Aorta (tissue), 5 donors: ENCODE measurements around the gene OSBPL2. TPM values are rescaled to one million over a fixed set of nuclear protein-coding genes. Genes with fewer than 3 reads are reported as not detected.

Experiments used
- ATAC-seq: fragments of 200-7000 bp; cut with Tn5 transposase; one replicate; pipeline ENCODE4 v1.9.1; 2022; ENCODE audit warnings: moderate library complexity; ENCODE audit not compliant: low FRiP score
- DNase-seq, 2 donors: peaks; one replicate each; pipeline ENCODE4 v3.0.0-alpha.2; 2020
- H3K27ac ChIP-seq, 2 donors: one replicate each; pipeline ENCODE4 v1.5.1; 2013; ENCODE audit warnings: low read length in 2 of 2, mild to moderate bottlenecking in 2 of 2, moderate library complexity in 2 of 2, control low read depth in 1 of 2, inconsistent platforms in 1 of 2, low read depth in 1 of 2
- H3K27me3 ChIP-seq, 2 donors: one replicate each; pipeline ENCODE4 v1.6.1; 2013; ENCODE audit warnings: control low read depth in 1 of 2, low read length in 1 of 2, mild to moderate bottlenecking in 1 of 2, moderate library complexity in 1 of 2; ENCODE audit not compliant: insufficient read depth in 2 of 2, control insufficient read depth in 1 of 2
- H3K36me3 ChIP-seq, 2 donors: one replicate each; pipeline ENCODE4 v1.6.1; 2013; ENCODE audit warnings: control low read depth in 1 of 2, low read length in 1 of 2, mild to moderate bottlenecking in 1 of 2; ENCODE audit not compliant: insufficient read depth in 2 of 2, control insufficient read depth in 1 of 2
- H3K4me1 ChIP-seq, 2 donors: one replicate each; pipeline ENCODE4 v1.6.1; 2013; ENCODE audit warnings: low read length in 2 of 2, control low read depth in 1 of 2, mild to moderate bottlenecking in 1 of 2, moderate library complexity in 1 of 2; ENCODE audit not compliant: insufficient read depth in 2 of 2, control insufficient read depth in 1 of 2
- H3K4me3 ChIP-seq, 2 donors: one replicate each; pipeline ENCODE4 v1.5.1; 2013; ENCODE audit warnings: low read length in 2 of 2, control low read depth in 1 of 2, mild to moderate bottlenecking in 1 of 2
- H3K9me3 ChIP-seq: one replicate; pipeline ENCODE4 v1.6.1; 2013; ENCODE audit warnings: mild to moderate bottlenecking, low read length; ENCODE audit not compliant: control insufficient read depth
- WGBS, 2 donors: extraction: QIAGEN DNeasy Blood & Tissue Kit; methylation state at CpG; one replicate each; pipeline ENCODE4 v1.1.7; 2013; 5-methylcytosine and 5-hydroxymethylcytosine counted together
- intact Hi-C, 2 donors: fragments of 100-400 bp; cut with DNase I; formaldehyde crosslinking; loops; one replicate each; pipeline versions ENCODE4 v1.14.2 to v1.15.0; 2022
- polyA plus RNA-seq, 2 donors: library from polyadenylated mRNA; stranded (reverse); fragments of 200-250 nt; gene quantifications; one replicate each; pipeline ENCODE4 v1.2.3, GENCODE V29; 2013
- total RNA-seq, 2 donors: library from RNA; stranded (reverse); fragmentation: NEBNext Ultra II Directional; extraction: Animal tissue kit (Norgen Biotek cat#: 25700); gene quantifications; one replicate each; pipeline ENCODE4 v1.2.1, GENCODE V29; 2021
- donor health status: healthy with polysubstance abuse.
- donor health status: Bipolar disorder and iron deficiency.
- donor health status: DM: no; HTN: no; CAD: no.
- donor health status: DM: no; HTN: no; CAD: no.
- donor health status: DM: yes; HTN: yes; CAD: no.

OSBPL2 gene
- total and polyA plus RNA-seq, 4 donors: 16.2 to 71.3 (median 42.9) TPM

- Histone ChIP-seq H3K9me3 (peaks cover 2% of the 10 kb centered on the region), H3K4me3 (no peak overlapping the region), H3K4me1 (no peaks in the 10 kb centered on the region), H3K27me3 (no peaks in the 10 kb centered on the region), H3K27ac (no peak overlapping the region), H3K36me3 (no peaks in the 10 kb centered on the region)
- DNase-seq: no peak
- intact Hi-C loops: no loop called here
- WGBS, 2 donors: 72 to 83% methylated on average over 4 of the region's 4 CpGs
- no peak for ATAC-seq
Measured at GRCh38 chr20:62229667-62230066, 8.7 kb upstream of the OSBPL2 start.

- WGBS, 2 donors: 94 to 100% methylated on average over 2 of the region's 2 CpGs
- no peak for ATAC-seq
Measured at GRCh38 chr20:62230276-62230675, 8.0 kb upstream of the OSBPL2 start.

DNA sequence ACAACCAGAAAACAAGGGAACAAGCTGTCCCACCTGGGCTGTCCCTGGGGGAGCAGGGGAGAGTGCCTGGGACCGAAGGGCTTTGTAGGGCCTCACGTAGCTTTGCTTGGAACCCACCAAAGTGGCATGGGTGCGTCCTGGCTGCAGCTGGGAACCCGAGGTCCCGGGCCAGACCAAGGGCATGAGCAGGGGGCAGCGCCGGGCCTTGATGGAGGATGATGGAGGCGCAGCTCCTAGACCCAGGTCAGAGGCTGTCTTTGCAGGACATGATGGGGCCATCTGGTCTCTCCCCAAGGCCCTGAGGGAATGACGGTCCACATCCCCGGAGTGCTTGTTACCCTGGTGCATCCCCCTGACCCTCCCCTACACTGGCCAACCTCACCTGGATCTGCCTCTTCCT, 7.6 kb upstream of the OSBPL2 start:
- no peak for ATAC-seq
- Histone ChIP-seq H3K36me3 (no peaks in the 10 kb centered on the region), H3K27ac (no peak overlapping the region), H3K4me1 (no peaks in the 10 kb centered on the region), H3K9me3 (peaks cover 2% of the 10 kb centered on the region), H3K27me3 (no peaks in the 10 kb centered on the region), H3K4me3 (no peak overlapping the region)
- no peak for DNase-seq
- intact Hi-C loops: no loop called here
- WGBS, 2 donors: 91 to 92% methylated on average over 10 of the region's 10 CpGs

More at GRCh38 chr20:62230276-62230675, 8.0 kb upstream of the OSBPL2 start:
- Histone ChIP-seq H3K27me3 (no peaks in the 10 kb centered on the region), H3K4me1 (no peaks in the 10 kb centered on the region), H3K4me3 (no peak overlapping the region), H3K36me3 (no peaks in the 10 kb centered on the region), H3K27ac (no peak overlapping the region), H3K9me3 (peaks cover 2% of the 10 kb centered on the region)
- intact Hi-C loops: no loop called here
- no peak for DNase-seq

DNA sequence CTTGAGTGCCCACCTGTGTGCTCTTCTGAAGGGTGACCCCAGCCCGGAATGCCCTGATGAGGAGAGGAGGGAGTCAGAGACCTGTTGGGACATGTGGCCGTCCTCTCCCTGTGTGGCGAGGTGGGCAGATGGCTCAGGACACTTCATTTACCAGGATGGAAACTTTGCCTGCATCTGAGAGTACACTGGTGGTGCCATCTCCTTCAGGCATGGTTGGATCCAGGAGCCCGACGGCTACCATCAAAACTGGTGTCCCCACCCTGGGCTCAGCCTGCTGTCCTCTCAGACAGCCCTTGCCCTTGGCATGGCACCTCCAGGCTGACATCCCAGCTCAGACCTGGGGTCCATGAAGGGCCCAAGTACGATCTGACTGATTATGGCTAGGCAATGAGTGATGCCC, 7.0 kb upstream of the OSBPL2 start:
- Histone ChIP-seq H3K4me3 (no peak overlapping the region), H3K36me3 (no peaks in the 10 kb centered on the region), H3K27me3 (no peaks in the 10 kb centered on the region), H3K4me1 (no peaks in the 10 kb centered on the region), H3K27ac (no peak overlapping the region), H3K9me3 (peaks cover 2% of the 10 kb centered on the region)
- 88 to 93% methylated on average over 6 of the region's 6 CpGs for WGBS, 2 donors
- intact Hi-C loops: no loop called here
- DNase-seq (no peak), ATAC-seq (no peak)

DNA sequence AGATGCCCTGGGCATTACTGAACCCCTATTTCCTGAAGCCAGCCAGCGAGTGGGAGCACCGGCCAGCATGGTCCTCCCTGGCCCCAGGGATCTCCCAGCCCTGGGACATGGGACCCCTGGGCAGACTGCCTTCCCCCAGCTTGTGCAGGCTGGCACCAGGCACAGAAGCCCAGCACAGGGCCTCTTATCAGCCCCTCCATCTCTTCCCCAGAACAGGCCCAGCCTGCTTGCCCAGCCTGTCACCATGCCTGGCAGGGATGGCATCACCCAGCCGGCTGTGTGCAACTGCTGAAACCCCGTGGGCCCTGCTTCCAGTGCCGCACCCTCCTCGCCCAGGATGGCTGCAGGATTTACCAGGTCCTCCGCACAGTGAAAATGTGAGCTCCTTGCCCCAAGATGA, 6.1 kb upstream of the OSBPL2 start:
- Histone ChIP-seq H3K27ac (no peak overlapping the region), H3K4me1 (no peaks in the 10 kb centered on the region), H3K27me3 (no peaks in the 10 kb centered on the region), H3K4me3 (no peak overlapping the region), H3K9me3 (peaks cover 2% of the 10 kb centered on the region), H3K36me3 (no peaks in the 10 kb centered on the region)
- intact Hi-C loops: no loop called here
- WGBS, 2 donors: 79 to 84% methylated on average over 7 of the region's 7 CpGs
- DNase-seq (no peak), ATAC-seq (no peak)

DNA sequence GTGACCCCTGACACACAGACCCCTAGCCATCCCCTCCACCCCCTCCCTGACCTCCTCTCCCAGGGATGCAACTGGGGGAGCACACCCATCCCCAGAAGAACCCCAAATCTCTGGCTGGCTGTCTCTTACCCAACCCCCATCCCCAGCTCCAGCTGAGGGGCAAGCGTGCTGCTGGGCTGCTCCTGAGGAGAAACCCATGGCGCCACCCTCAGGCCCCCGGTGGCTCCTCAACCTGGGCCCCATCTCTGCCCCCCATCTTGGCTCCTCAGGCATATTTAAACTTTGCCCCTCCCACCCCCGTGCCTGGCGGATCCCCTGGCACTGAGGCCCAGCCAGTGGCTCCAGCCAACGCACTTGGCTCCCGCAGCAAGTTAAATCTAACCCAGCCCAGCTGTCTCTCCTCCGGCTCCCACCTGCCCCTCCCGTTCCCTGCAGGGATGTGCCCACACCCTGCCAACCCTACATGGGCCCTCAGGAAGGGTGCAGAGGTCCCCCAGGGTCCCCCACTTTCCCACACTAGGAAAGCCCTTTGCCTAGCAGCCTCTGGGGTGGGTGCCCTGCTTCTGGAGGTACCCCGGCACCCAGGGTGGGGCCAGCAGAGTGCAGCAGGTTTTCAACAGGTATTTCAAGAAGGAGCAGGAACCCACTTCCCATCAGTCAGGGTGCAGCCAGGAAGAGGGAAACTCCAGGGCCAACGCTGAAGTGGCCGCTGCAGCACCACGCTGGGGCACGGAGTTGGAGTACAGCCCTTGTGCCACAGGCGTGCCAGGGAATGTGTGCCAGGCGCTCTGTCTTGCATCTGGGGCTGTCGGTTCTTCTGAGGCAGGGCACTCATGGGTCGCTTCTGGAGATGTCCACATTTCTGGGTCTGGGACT, 5.3 kb upstream of the OSBPL2 start:
- H3K4me3 ChIP-seq: no peak overlapping the region
- H3K27ac ChIP-seq: no peak overlapping the region
- H3K36me3 ChIP-seq: no peaks in the 10 kb centered on the region
- ATAC-seq (no peak), DNase-seq (no peak)
- intact Hi-C loops: no loop called here
- H3K27me3 ChIP-seq: no peaks in the 10 kb centered on the region
- peaks cover 2% of the 10 kb centered on the region for H3K9me3 ChIP-seq
- H3K4me1 ChIP-seq: no peaks in the 10 kb centered on the region
- WGBS, 2 donors: 21 to 32% methylated on average over 18 of the region's 18 CpGs

- WGBS, 2 donors: 84 to 85% methylated on average over 4 of the region's 4 CpGs
- H3K27ac ChIP-seq: no peak overlapping the region
Measured at GRCh38 chr20:62233684-62234083, 4.6 kb upstream of the OSBPL2 start.

DNA sequence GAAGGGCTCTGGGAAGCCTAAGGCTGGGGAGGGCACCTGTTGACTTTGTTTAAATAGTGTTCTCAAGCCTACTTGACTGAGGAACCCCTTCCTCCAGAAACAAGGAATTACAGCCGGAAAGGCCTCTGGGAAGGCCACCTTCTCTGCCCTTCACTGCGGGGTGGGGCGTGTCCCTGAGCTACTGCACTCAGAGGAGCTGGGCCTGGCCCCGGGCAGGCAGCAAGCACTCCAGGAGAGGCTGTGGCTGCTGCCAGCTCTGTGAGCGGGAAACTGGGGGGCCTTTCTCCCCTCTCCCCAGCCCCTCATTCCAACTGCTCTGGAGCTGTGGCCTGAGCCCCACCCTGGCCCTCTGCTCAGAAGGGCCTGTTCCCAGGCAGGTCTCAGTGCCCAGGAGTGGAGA, 4.0 kb upstream of the OSBPL2 start:
- Histone ChIP-seq H3K4me3 (no peak overlapping the region), H3K36me3 (no peaks in the 10 kb centered on the region), H3K4me1 (no peaks in the 10 kb centered on the region), H3K27ac (no peak overlapping the region), H3K27me3 (no peaks in the 10 kb centered on the region), H3K9me3 (peaks cover 2% of the 10 kb centered on the region)
- DNase-seq: no peak
- intact Hi-C loops: no loop called here
- ATAC-seq: no peak
- WGBS, 2 donors: 74 to 79% methylated on average over 5 of the region's 5 CpGs

More at GRCh38 chr20:62233684-62234083, 4.6 kb upstream of the OSBPL2 start:
- Histone ChIP-seq H3K36me3 (no peaks in the 10 kb centered on the region), H3K4me3 (no peak overlapping the region), H3K4me1 (no peaks in the 10 kb centered on the region), H3K27me3 (no peaks in the 10 kb centered on the region), H3K9me3 (peaks cover 2% of the 10 kb centered on the region)
- no peak for ATAC-seq
- intact Hi-C loops: no loop called here
- DNase-seq: no peak
